Measurements from ENCODE around the gene IL18R1.

IL18R1 gene

DNA sequence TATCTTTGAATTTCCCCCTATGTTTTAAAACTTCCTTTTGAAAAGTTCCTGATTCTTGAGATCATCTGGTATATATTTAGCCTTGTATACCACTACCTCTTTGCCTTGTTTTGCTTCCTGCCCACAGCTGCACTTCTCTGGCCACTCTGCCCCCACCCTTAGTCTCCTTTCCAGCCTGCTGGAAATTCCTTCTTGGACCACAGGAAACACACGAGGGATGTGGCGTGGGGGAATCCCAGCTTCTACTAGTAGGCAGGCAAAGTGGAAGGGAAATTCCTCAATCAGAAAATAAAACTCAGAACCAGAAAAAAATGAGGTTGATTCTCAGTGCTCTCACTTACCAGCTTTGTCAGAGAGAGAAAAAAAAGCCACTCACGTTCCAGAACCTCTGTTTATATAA is 80.7 kb downstream of the IL18R1 start:
- no peak for DNase-seq

DNA sequence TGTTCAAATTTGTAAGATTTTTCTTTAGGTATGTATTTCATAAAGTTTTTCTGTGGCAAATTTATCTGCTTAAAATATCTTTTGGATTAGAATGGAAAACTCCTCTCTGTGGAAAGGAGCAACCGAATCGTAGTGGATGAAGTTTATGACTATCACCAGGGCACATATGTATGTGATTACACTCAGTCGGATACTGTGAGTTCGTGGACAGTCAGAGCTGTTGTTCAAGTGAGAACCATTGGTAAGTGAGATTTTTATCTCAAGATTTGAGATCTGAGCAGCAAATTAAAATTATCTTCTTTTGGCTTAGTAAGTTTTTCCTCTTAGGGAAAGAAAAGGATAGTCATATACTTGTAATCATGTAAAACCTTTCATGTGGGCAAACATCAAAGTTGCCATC is 81.5 kb downstream of the IL18R1 start:
- DNase-seq = no peak

DNA sequence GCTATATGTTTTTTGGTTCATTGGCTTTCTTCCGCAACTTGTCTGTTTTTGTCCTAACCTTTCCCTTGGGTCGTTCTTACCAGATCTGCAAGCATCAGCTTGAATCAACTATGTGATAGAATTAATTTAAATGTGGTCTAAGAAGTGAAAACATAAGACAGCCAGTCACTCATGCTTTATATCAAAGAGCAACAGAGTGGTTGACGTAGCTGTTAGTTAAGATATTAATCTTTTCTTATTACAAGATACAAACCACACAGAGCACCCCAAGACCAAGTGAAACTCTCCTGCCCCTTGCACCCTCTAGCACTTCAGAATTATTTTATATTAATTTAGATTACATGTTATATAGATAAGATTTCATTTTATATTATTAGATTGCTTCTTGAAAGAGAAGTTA is 82.5 kb downstream of the IL18R1 start:
- DNase-seq = no peak

DNA sequence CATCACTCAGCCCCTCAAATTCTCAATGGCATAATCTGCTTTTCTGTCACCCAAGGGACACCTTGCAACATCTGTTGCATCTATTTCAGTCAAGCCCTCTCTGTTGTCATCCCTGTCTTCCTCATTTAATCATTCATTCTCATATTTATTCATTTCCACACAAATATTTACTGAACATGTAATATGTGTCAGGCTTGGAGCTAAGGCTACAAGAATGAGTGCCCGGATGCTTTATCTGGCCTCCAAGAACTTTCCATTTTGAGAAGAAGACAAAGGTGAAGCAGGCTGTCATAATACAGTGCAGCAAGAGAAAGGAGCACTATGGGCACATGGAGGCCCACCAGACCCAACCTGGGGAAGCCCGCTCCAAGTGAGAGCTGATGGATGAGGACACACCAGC is 83.0 kb downstream of the IL18R1 start:
- no peak for DNase-seq

DNA sequence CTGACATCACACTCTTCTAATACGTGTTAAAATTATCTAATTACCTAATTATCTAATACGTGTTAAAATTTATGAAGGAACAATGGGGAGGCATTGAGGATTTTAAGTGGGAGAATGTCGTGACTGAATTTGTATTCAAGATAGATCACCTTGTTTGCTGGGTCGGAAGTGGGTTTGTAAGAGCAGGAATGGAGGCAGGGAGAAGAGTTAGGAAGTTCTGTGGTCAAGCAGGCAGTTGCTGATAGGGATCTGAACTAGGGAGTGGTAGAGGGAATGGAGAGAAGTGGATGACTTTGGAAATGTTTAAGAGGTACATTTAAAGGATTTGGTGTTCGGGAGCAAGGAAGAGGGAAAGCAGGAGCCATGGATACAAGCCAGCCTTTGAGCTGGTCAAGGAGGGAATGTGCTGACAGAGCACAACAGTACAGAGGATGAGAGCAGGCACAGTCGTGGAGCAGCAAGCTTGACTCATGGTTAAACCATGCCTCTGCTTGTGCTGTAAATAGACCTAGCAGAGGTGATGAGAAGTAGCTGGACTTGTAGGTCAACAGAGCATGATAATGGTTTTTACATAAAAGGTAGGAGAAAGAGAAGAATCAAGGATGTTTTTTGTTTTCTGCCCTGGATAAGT is 83.6 kb downstream of the IL18R1 start:
- no peak for DNase-seq

DNA sequence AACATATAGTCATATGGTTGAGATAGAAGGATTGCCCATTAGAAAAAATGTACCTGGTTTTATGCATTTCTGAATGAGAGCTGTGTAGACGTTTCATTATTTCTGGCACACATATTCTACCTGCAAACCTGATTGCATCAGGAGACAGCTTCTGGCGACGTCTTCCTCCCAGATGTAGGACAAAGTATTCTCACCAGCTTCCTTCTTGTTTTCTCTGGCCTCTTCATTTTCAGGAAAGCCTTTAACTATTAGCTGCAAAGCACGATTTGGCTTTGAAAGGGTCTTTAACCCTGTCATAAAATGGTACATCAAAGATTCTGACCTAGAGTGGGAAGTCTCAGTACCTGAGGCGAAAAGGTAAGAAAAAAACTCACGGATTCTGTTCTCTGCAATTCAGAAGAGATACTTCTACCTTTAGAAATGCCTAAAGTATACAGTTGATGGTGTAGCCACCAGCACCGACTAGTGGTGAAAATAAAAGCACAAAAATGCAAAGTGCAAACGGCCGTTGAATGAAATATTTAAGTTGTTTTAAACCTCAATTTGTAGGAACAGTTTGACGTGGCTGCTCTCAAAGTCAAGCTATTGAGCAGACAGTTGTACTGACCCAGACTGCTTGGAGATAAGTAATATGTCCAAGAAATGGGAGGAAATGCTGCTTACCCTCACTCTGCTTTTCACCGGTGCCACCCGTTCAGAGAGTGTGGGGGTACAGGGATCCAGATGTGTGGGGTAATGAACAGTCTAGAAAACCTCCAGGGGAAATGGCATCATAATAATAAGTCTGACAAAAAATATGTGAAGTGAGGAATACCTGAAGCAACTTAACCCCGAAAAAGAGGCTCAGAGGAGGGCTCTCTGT is 87.6 kb downstream of the IL18R1 start:
- DNase-seq = peak; percentile 4

DNA sequence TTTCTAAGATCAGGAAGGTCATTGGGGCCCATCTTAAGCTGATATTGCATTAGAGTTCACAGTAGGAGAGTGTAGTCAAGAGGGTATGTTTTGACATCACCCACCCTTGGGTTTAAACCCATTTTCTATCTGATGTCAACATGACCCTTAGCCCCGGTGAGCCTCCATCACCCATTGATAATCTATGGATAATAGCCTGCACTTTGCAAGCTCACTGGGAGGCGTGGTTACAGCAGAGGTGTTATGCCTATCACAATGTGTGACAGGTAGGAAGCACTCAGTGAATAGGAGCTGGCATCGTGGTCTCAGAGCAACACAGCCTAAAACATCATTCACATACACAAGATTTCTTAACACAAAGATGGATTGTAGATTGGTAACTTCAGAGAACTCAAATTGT is 88.6 kb downstream of the IL18R1 start:
- DNase-seq = no peak

DNA sequence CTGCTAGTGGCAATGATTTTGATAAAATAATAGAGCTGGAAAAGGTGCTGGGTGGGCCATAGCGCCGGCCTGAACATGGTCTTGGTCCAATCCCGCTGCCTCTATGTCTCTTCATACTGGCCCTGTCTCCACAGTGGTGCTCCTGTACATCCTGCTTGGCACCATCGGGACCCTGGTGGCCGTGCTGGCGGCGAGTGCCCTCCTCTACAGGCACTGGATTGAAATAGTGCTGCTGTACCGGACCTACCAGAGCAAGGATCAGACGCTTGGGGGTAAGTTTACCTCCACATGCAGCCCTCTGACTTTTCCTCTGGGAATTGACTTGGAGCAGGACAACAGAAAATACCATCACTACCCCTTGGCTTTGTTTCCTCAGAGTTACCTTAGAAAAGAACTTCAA is 91.3 kb downstream of the IL18R1 start:
- DNase-seq = no peak

Data from MV-4-11 (cell line).